GM21360 (cell line): ENCODE measurements around the gene CYB5RL.

Source experiments
- ATAC-seq: cut with Tn5 transposase; IDR thresholded peaks from one replicate; pipeline ENCODE4 v1.9.1; 2021; ENCODE audit warnings: mild to moderate bottlenecking, moderate library complexity; ENCODE audit not compliant: unreplicated experiment

CYB5RL gene

GRCh38 chr1:54163051-54163450 is 36.8 kb downstream of the CYB5RL start:
- no peak for ATAC-seq

GRCh38 chr1:54161495-54162168 is 38.2 kb downstream of the CYB5RL start:
- ATAC-seq, result no peak

DNA sequence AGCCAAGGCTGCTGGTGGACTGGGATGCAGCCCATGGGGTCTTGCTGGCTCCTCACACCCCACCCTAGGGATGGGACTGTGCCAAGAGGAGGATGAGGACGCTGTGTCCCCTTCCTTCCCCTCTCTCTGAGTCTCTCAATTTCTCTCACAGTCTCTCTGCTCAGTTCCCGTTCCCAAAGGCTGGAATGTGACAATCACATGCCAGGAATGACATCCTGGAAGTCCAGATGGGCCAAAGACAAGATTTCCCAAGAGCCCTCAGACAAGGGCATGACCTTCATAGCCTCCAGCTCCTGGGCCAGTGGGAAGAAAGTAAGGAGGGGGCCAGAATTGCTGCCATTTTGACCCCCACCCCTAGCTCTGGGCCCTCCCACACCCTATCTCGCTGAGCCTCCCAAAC is 39.5 kb downstream of the CYB5RL start:
- ATAC-seq, result no peak

DNA sequence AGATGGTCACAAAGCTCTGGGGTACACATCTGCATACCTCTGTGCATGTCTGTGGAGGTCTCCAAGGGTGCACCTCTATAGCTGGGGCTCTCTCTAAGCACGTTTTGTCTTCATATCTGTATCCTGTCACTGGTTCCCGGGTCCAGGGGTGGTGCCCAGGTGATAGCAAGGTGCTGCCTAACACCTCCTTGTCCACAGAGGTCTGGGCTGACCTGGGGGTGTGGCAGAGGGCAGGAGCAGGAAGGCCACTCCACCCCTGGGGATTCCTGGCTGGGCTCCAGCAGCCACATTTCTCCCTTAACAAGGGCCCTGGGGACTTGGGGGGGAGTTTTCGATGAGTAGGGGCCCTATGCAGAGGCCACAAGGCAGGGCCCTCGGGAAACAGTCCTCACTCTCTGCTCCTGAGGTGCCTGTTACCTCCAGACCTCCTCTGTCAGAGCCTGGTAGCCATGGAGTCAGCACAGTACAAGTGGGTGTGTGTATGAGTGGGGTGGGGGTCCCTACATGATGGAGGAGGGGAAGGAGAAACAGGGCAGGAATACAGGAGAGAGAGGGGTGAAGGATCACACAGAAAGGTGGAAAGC is 40.0 kb downstream of the CYB5RL start:
- ATAC-seq, result no peak

- no peak for ATAC-seq
Measured at GRCh38 chr1:54158071-54158470, 41.8 kb downstream of the CYB5RL start.

- ATAC-seq, result no peak
Measured at GRCh38 chr1:54157401-54157800, 42.4 kb downstream of the CYB5RL start.

DNA sequence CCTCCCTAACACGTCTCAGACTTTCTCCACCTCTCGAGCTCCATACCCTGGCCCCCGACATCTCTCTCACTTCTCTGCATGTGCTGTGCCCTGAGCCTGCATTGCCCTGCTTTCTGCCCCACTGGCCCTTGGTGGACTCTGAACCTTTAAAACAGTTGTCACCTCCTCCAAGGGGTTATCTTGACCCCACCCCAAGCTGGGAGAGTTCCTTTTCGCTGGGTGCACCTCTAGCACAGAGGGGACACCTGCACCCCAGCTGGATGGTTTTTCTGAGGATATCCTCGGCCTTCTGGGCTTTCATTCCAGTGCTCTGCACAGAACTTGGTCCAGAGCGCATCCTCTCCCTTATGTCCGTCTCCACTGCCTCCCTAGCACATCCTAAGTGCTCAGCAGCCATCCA is 42.8 kb downstream of the CYB5RL start:
- no peak for ATAC-seq

GRCh38 chr1:54156201-54156600 is 43.6 kb downstream of the CYB5RL start:
- ATAC-seq, result no peak

- no peak for ATAC-seq
Measured at GRCh38 chr1:54153535-54154439, 46.0 kb downstream of the CYB5RL start.

GRCh38 chr1:54152696-54153095 is 47.1 kb downstream of the CYB5RL start, which contains the start of gene CDCP2:
CDCP2 (minus strand) TSS chr1:54153000; CDS start chr1:54152922, 78 bp downstream.
- no peak for ATAC-seq

- ATAC-seq, result no peak
Measured at GRCh38 chr1:54151013-54151412, 48.8 kb downstream of the CYB5RL start.
